ENCODE results near the gene APEH. TPM values are rescaled to one million over a fixed set of nuclear protein-coding genes. Genes with fewer than 3 reads are reported as not detected.

APEH gene
- total and polyA plus RNA-seq, 9 of the 15 experiments (the other 6 are each of a cell fraction or from before 2014, with no cell fraction given), result 70.9 to 177 (median 117) TPM

DNA sequence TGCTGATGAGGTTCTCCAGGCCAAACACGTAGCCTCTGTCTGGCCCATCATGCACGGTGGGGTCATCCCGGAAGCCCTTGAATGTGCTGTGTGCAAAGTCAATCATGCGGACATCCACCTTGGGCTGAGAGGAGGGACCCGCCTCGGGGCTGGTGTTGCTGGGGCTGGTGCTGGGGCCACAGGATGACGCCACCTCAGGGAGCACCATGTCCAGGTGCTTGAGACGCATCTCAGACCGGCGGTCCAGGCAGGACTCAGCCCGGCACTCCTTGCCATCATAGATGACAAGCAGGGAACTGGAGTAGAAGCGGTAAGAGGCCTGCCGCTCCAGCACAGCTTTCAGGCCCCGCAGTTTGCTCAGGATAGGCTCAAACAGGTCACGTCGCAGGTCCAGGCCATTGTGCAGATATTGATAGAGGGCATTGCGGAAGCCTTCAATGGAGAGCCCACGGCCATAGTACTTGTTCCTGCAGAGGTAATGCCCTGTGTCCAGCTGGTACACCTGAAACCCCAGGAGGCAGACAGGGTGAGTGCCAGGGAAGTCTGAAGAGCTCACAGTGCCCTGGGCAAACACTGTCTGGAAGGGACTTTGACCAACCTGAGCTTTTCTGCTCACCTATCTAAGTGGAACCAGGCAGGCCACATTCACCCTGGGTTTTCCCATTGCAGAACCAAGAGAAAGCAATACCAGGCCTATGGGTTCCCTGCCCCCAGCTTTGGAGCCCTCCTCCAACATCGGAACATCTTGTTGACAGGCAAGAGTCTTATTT, 53.2 kb downstream of the APEH start:
- no peak for TF ChIP-seq RNF2 (IDR thresholded peaks at IDR 0.05)
- no peak for TF ChIP-seq NFATC3 (IDR thresholded peaks at IDR 0.05)
- no peak for TF ChIP-seq TAF15 (IDR thresholded peaks at IDR 0.05; ENCODE audit: low read depth, low read length)
- TF ChIP-seq NFXL1 (CRISPR knock-in tag; IDR thresholded peaks at IDR 0.05), result no peak
- no peak for TF ChIP-seq ZKSCAN1 (IDR thresholded peaks at IDR 0.05; ENCODE audit: low read depth, low read length)
- TF ChIP-seq SETDB1 (IDR thresholded peaks at IDR 0.05; ENCODE audit: low read length), result no peak
- TF ChIP-seq ZNF133 (CRISPR knock-in tag; IDR thresholded peaks at IDR 0.05), result no peak
- no peak for TF ChIP-seq RAD51 (IDR thresholded peaks at IDR 0.05; ENCODE audit: borderline replicate concordance, low read depth)
- TF ChIP-seq, protein P1, sequence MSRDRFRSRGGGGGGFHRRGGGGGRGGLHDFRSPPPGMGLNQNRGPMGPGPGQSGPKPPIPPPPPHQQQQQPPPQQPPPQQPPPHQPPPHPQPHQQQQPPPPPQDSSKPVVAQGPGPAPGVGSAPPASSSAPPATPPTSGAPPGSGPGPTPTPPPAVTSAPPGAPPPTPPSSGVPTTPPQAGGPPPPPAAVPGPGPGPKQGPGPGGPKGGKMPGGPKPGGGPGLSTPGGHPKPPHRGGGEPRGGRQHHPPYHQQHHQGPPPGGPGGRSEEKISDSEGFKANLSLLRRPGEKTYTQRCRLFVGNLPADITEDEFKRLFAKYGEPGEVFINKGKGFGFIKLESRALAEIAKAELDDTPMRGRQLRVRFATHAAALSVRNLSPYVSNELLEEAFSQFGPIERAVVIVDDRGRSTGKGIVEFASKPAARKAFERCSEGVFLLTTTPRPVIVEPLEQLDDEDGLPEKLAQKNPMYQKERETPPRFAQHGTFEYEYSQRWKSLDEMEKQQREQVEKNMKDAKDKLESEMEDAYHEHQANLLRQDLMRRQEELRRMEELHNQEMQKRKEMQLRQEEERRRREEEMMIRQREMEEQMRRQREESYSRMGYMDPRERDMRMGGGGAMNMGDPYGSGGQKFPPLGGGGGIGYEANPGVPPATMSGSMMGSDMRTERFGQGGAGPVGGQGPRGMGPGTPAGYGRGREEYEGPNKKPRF (IDR thresholded peaks at IDR 0.05; ENCODE audit: low read depth, low read length), result no peak
- no peak for TF ChIP-seq ZNF140 (CRISPR knock-in tag; IDR thresholded peaks at IDR 0.05)
- in situ Hi-C loops (cut with MboI), result no loop called here
- ChIA-PET POLR2A (interaction anchor here (1.3 to 1.4 kb wide), 3 partner anchors 8 to 59 kb away, joined by 3 to 5 read pairs (median 3); partner anchors contain the start of gene IP6K1), CTCF (ENCODE audit: low intra/inter-chr PET ratio) (no interaction called here)
- DNase-seq (ENCODE audit: extremely low read depth in 1 of 4, low spot score in 3 of 4) (no peak), FAIRE-seq (no peak), ATAC-seq (no peak)
- Histone ChIP-seq H3K9me1 (ENCODE audit: control insufficient read depth, insufficient read depth, low read length) (no peaks in the 10 kb centered on the region), H3K9me3 (replicated peaks; ENCODE audit: control insufficient read depth, insufficient read depth, low read depth, low read length) (no peaks in the 10 kb centered on the region), H3K79me2 (ENCODE audit: control insufficient read depth, insufficient read depth, low read length) (peaks cover 12% of the 10 kb centered on the region), H3K4me1 (replicated peaks in 1 of 2; ENCODE audit: control insufficient read depth in 2 of 2, insufficient read depth in 2 of 2, low read length in 2 of 2) (peaks cover 2 to 25% of the 10 kb centered on the region in 2 experiments; a peak in 4 of 5 replicates), H3K27ac (ENCODE audit: extremely low read depth, low read depth, low read length) (no peak overlapping the region), H3K9ac (ENCODE audit: insufficient read depth in 1 of 2, low read depth in 2 of 2, low read length in 2 of 2) (peak overlapping the region in 1 of 2 experiments; percentile 45; a peak in 1 of 4 replicates), H3K27me3 (ENCODE audit: control insufficient read depth in 2 of 2, insufficient read depth in 2 of 2, low read length in 2 of 2) (no peaks in the 10 kb centered on the region), H2AFZ (ENCODE audit: low read depth, low read length) (no peak overlapping the region), H3K4me2 (ENCODE audit: insufficient read depth, low read length) (no peak overlapping the region), H4K20me1 (replicated peaks; ENCODE audit: control insufficient read depth, insufficient read depth, low read length) (0 out of 2 replicates have a peak, but pooled peaks cover 3% of the 10 kb centered on the region), H3K36me3 (ENCODE audit: control insufficient read depth, insufficient read depth, low read length) (peaks cover 62% of the 10 kb centered on the region; the same call in 2 of the 3 replicates), H3K4me3 (no peak overlapping the region)
- WGBS (ENCODE audit: insufficient coverage, low coverage, missing lambda C conversion rate), result 83% methylated on average over 14 of the region's 19 CpGs
- intact Hi-C loops (cut with micrococcal nuclease), result no loop called here
- no TSS peak for BruUV-seq (replicated peaks)
